ENCODE results near the gene MARCHF9.

The MARCHF9 gene

DNA sequence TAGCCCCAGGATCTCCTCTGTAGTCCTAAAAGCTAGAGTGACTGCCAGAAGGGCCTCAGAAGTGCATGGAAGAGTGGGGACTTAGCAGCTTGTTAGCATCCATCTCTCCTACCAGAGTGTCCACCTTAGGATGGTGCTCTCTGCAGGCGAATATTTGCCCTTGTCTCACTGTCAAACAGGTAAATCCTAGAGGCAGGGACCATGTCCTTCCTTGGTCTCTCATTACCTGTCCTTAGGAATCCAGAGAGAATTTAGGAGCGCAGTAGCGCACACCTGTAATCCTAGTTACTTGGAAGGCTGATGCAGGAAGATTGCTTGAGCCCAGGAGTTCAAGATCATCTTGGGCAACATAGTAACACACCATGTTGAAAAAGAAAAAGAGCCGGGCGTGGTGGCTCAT lies 37.8 kb upstream of the MARCHF9 start:
- 96% methylated on average over 5 of the region's 5 CpGs for WGBS
- H3K79me1 ChIP-seq (replicated peaks; ENCODE audit: low read length, poor library complexity, severe bottlenecking), result peaks cover 6% of the 10 kb centered on the region
- H3K9me3 ChIP-seq (ENCODE audit: control insufficient read depth, low read length), result peaks cover 2% of the 10 kb centered on the region
- H3K4ac ChIP-seq (ENCODE audit: low read depth in 1 of 2, low read length in 2 of 2), result no peak overlapping the region
- DNase-seq, result no peak
- peaks cover 67 to 74% of the 10 kb centered on the region in 2 experiments for H3K36me3 ChIP-seq (ENCODE audit: control insufficient read depth in 1 of 2, insufficient read depth in 2 of 2, low read depth in 1 of 2, low read length in 2 of 2)
- H2AK5ac ChIP-seq (ENCODE audit: low read length, severe bottlenecking), result no peak overlapping the region
- no peaks in the 10 kb centered on the region for H3K4me1 ChIP-seq (ENCODE audit: control insufficient read depth, insufficient read depth, low read depth, low read length)
- no peak overlapping the region for H4K91ac ChIP-seq (ENCODE audit: low read length)
- no peak overlapping the region for H2BK120ac ChIP-seq (ENCODE audit: low read depth, low read length)
- no peak overlapping the region for H3K23ac ChIP-seq (ENCODE audit: low read length in 2 of 2)
- no peak overlapping the region for H2BK15ac ChIP-seq (ENCODE audit: low read depth, poor library complexity, severe bottlenecking)
- no peak overlapping the region for H4K8ac ChIP-seq (ENCODE audit: low read length)
- no peak overlapping the region for H3K9ac ChIP-seq (ENCODE audit: low read length)
- H3K27ac ChIP-seq (ENCODE audit: low read length, poor library complexity, severe bottlenecking), result no peak overlapping the region
- H2AFZ ChIP-seq (ENCODE audit: low read depth, low read length), result no peak overlapping the region
- no peak overlapping the region for H3K4me2 ChIP-seq (ENCODE audit: low read length, poor library complexity, severe bottlenecking)
- no peaks in the 10 kb centered on the region for H3K27me3 ChIP-seq (ENCODE audit: control insufficient read depth in 1 of 2, insufficient read depth in 1 of 2, low read length in 2 of 2)
- no peak overlapping the region for H3K4me3 ChIP-seq (ENCODE audit: insufficient read depth in 1 of 2, low read depth in 1 of 2, low read length in 2 of 2)
- H2BK5ac ChIP-seq (ENCODE audit: low read depth, low read length, poor library complexity, severe bottlenecking), result no peak overlapping the region
- no peak overlapping the region for H3K14ac ChIP-seq (ENCODE audit: low read length in 2 of 2)
- no peak overlapping the region for H2BK12ac ChIP-seq (ENCODE audit: low read length in 2 of 2)
- H3K18ac ChIP-seq (ENCODE audit: low read depth in 1 of 2, low read length in 2 of 2), result no peak overlapping the region

DNA sequence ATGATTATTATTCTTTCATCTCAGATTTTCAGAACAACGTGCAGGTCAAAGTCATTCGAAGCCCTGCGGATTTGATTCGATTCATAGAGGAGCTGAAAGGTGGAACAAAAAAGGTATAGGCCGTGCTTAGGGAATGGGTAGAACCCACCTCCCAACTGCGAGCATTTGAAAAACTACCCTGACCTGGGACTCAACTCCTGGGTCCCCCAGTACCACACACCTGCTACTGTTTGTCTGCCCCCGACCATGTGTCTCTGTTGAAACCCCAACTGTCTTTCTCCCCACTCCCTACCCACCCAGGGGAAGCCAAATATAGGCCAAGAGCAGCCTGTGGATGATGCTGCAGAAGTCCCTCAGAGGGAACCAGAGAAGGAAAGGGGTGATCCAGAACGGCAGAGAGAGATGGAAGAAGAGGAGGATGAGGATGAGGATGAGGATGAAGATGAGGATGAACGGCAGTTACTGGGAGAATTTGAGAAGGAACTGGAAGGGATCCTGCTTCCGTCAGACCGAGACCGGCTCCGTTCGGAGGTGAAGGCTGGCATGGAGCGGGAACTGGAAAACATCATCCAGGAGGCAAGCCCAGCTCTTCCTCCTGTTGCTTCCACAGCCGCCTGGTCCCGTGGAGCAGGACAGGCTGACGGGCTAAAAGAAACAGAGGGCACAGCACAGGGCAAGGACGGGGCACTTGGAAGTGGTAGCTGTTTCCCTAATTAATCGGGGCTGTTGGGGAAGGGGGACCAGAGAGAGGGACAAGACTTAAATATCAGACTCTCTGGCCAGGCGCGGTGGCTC lies 36.9 kb upstream of the MARCHF9 start:
- Histone ChIP-seq H4K8ac (ENCODE audit: low read length) (no peak overlapping the region), H2BK12ac (ENCODE audit: low read length in 2 of 2) (no peak overlapping the region), H3K4ac (ENCODE audit: low read depth in 1 of 2, low read length in 2 of 2) (no peak overlapping the region), H3K14ac (ENCODE audit: low read length in 2 of 2) (no peak overlapping the region), H3K27ac (ENCODE audit: low read length, poor library complexity, severe bottlenecking) (no peak overlapping the region), H2BK15ac (ENCODE audit: low read depth, poor library complexity, severe bottlenecking) (no peak overlapping the region), H3K23ac (ENCODE audit: low read length in 2 of 2) (no peak overlapping the region), H3K4me1 (ENCODE audit: control insufficient read depth, insufficient read depth, low read depth, low read length) (no peaks in the 10 kb centered on the region), H2BK120ac (ENCODE audit: low read depth, low read length) (no peak overlapping the region), H3K4me3 (ENCODE audit: insufficient read depth in 1 of 2, low read depth in 1 of 2, low read length in 2 of 2) (no peak overlapping the region), H3K36me3 (ENCODE audit: control insufficient read depth in 1 of 2, insufficient read depth in 2 of 2, low read depth in 1 of 2, low read length in 2 of 2) (peaks cover 67 to 70% of the 10 kb centered on the region in 2 experiments), H2BK5ac (ENCODE audit: low read depth, low read length, poor library complexity, severe bottlenecking) (no peak overlapping the region), H3K79me1 (replicated peaks; ENCODE audit: low read length, poor library complexity, severe bottlenecking) (peaks cover 4% of the 10 kb centered on the region), H3K9me3 (ENCODE audit: control insufficient read depth, low read length) (no peaks in the 10 kb centered on the region), H3K27me3 (ENCODE audit: control insufficient read depth in 1 of 2, insufficient read depth in 1 of 2, low read length in 2 of 2) (no peaks in the 10 kb centered on the region), H2AFZ (ENCODE audit: low read depth, low read length) (no peak overlapping the region), H4K91ac (ENCODE audit: low read length) (no peak overlapping the region), H2AK5ac (ENCODE audit: low read length, severe bottlenecking) (no peak overlapping the region), H3K18ac (ENCODE audit: low read depth in 1 of 2, low read length in 2 of 2) (no peak overlapping the region), H3K4me2 (ENCODE audit: low read length, poor library complexity, severe bottlenecking) (no peak overlapping the region), H3K9ac (ENCODE audit: low read length) (no peak overlapping the region)
- 92% methylated on average over 21 of the region's 22 CpGs for WGBS
- no peak for DNase-seq

DNA sequence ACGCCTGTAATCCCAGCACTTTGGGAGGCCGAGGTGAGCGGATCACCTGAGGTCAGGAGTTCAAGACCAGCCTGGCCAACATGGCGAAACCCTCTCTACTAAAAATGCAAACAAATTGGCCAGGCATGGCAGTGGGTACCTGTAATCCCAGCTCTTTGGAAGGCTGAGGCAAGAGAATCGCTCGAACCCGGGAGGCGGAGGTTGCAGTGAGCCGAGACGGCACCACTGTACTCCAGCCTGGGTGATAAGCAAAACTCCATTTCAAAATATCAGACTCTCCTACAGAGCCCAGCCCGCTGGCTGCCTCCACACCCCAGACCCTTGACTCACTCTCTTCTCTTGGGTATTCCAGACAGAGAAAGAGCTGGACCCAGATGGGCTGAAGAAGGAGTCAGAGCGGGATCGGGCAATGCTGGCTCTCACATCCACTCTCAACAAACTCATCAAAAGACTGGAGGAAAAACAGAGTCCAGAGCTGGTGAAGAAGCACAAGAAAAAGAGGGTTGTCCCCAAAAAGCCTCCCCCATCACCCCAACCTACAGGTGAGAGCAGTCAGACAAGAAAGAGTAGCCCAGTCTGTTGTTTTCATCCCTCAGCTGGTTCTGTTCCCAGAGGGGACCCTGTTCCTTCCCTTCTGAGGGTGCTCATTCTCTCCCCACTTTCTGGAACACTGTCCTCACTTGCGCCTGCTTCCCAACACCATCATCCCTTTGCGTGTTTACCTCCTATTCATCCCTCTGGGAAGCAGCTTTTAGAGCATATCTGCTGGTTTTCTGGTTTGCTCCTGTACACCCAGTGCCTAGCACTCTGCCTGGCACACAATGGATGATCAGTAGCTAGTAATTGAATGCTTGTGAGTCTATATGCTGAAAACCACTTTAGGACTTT lies 36.0 kb upstream of the MARCHF9 start:
- H2BK15ac ChIP-seq (ENCODE audit: low read depth, poor library complexity, severe bottlenecking), result no peak overlapping the region
- H3K27ac ChIP-seq (ENCODE audit: low read length, poor library complexity, severe bottlenecking), result no peak overlapping the region
- H3K18ac ChIP-seq (ENCODE audit: low read depth in 1 of 2, low read length in 2 of 2), result no peak overlapping the region
- H2AK5ac ChIP-seq (ENCODE audit: low read length, severe bottlenecking), result no peak overlapping the region
- no peak overlapping the region for H3K9ac ChIP-seq (ENCODE audit: low read length)
- peaks cover 3% of the 10 kb centered on the region for H3K4me1 ChIP-seq (ENCODE audit: control insufficient read depth, insufficient read depth, low read depth, low read length)
- no peak overlapping the region for H2BK12ac ChIP-seq (ENCODE audit: low read length in 2 of 2)
- no peak overlapping the region for H3K4me3 ChIP-seq (ENCODE audit: insufficient read depth in 1 of 2, low read depth in 1 of 2, low read length in 2 of 2)
- H3K23ac ChIP-seq (ENCODE audit: low read length in 2 of 2), result no peak overlapping the region
- H4K91ac ChIP-seq (ENCODE audit: low read length), result no peak overlapping the region
- H4K8ac ChIP-seq (ENCODE audit: low read length), result no peak overlapping the region
- no peaks in the 10 kb centered on the region for H3K9me3 ChIP-seq (ENCODE audit: control insufficient read depth, low read length)
- no peak overlapping the region for H3K14ac ChIP-seq (ENCODE audit: low read length in 2 of 2)
- over 99% methylated on average over 14 of the region's 15 CpGs for WGBS
- H3K4me2 ChIP-seq (ENCODE audit: low read length, poor library complexity, severe bottlenecking), result no peak overlapping the region
- no peak for DNase-seq
- H2AFZ ChIP-seq (ENCODE audit: low read depth, low read length), result no peak overlapping the region
- H2BK120ac ChIP-seq (ENCODE audit: low read depth, low read length), result no peak overlapping the region
- peaks cover 0 to 2% of the 10 kb centered on the region in 2 experiments for H3K27me3 ChIP-seq (ENCODE audit: control insufficient read depth in 1 of 2, insufficient read depth in 1 of 2, low read length in 2 of 2)
- H2BK5ac ChIP-seq (ENCODE audit: low read depth, low read length, poor library complexity, severe bottlenecking), result no peak overlapping the region
- no peaks in the 10 kb centered on the region for H3K79me1 ChIP-seq (replicated peaks; ENCODE audit: low read length, poor library complexity, severe bottlenecking)
- H3K4ac ChIP-seq (ENCODE audit: low read depth in 1 of 2, low read length in 2 of 2), result no peak overlapping the region
- H3K36me3 ChIP-seq (ENCODE audit: control insufficient read depth in 1 of 2, insufficient read depth in 2 of 2, low read depth in 1 of 2, low read length in 2 of 2), result peaks cover 64 to 70% of the 10 kb centered on the region in 2 experiments

Data from mesenchymal stem cell (in vitro differentiated cells and primary cell).